H1 (cell line): ENCODE results near the gene SELENOO. TPM values are rescaled to one million over a fixed set of nuclear protein-coding genes. Genes with fewer than 3 reads are reported as not detected.

Source experiments
- CTCF ChIA-PET: fragments of 300-600 bp; sonication (Branson Sonifier 250); formaldehyde crosslinking; loops from one replicate; lab custom pipeline; 2021; ENCODE audit not compliant: partially characterized antibody; lab: Charles Lee
- POLR2A ChIA-PET: fragments of 300-600 bp; sonication (Branson Sonifier 250); formaldehyde crosslinking; loops from one replicate; lab custom pipeline; 2021; ENCODE audit warnings: inconsistent platforms; ENCODE audit not compliant: partially characterized antibody; lab: Charles Lee
- DNase-seq, 2 experiments: peaks; one replicate each; pipeline versions ENCODE4 v3.0.0 to v3.0.0-alpha.2; 2010 to 2022; ENCODE audit warnings: low spot score in 2 of 2, low read depth in 1 of 2, mixed read lengths in 1 of 2
- FAIRE-seq: peaks from 2 replicates; lab custom pipeline; 2011; peaks lifted over from hg19 to GRCh38; lab: Jason Lieb, UNC
- H2AFZ ChIP-seq: 2 replicates; pipeline ENCODE4 v1.8.1; 2012; ENCODE audit warnings: low read length, inconsistent platforms
- H2AK5ac ChIP-seq: 2 replicates; pipeline ENCODE4 v1.6.1; 2013; ENCODE audit warnings: low read depth, low read length
- H2BK120ac ChIP-seq: replicated peaks from 2 replicates; pipeline ENCODE3; 2013; ENCODE audit warnings: low read depth, low read length, inconsistent platforms
- H2BK12ac ChIP-seq: 2 replicates; pipeline ENCODE4 v1.6.1; 2013; ENCODE audit warnings: low read depth, low read length
- H2BK15ac ChIP-seq: 2 replicates; pipeline ENCODE4 v1.6.1; 2013; ENCODE audit warnings: low read length
- H2BK20ac ChIP-seq: 2 replicates; pipeline ENCODE4 v1.6.1; 2013; ENCODE audit warnings: low read length
- H2BK5ac ChIP-seq: 2 replicates; pipeline ENCODE4 v1.6.1; 2013; ENCODE audit warnings: low read depth, low read length
- H3K14ac ChIP-seq: 2 replicates; pipeline ENCODE4 v1.6.1; 2013; ENCODE audit warnings: inconsistent platforms; ENCODE audit not compliant: insufficient read length
- H3K18ac ChIP-seq: 2 replicates; pipeline ENCODE4 v1.6.1; 2013; ENCODE audit warnings: low read length; ENCODE audit errors: extremely low read depth
- H3K23ac ChIP-seq: 2 replicates; pipeline ENCODE4 v1.6.1; 2013; ENCODE audit warnings: inconsistent platforms; ENCODE audit not compliant: insufficient read length
- H3K23me2 ChIP-seq: 2 replicates; pipeline ENCODE4 v1.6.1; 2013; ENCODE audit warnings: low read depth, low read length
- H3K27ac ChIP-seq: 2 replicates; pipeline ENCODE4 v1.6.1; 2011; ENCODE audit warnings: low read depth, low read length, inconsistent platforms
- H3K27me3 ChIP-seq, 4 experiments: replicated peaks in 1 of 4; 1 replicate in 1 of 4; 2 replicates in 3 of 4; pipeline versions ENCODE4 v1.6.1 to v1.8.1; 2011 to 2013; ENCODE audit warnings: low read length in 3 of 4, mild to moderate bottlenecking in 3 of 4, inconsistent platforms in 2 of 4, mixed read lengths in 2 of 4, moderate library complexity in 1 of 4; ENCODE audit not compliant: control insufficient read depth in 3 of 4, insufficient read depth in 3 of 4; ENCODE audit errors: extremely low read depth in 1 of 4
- H3K36me3 ChIP-seq, 4 experiments: 2 replicates each; pipeline versions ENCODE4 v1.6.1 to v1.8.1; 2011 to 2013; ENCODE audit warnings: mild to moderate bottlenecking in 4 of 4, low read length in 3 of 4, moderate library complexity in 2 of 4, control low read depth in 1 of 4, inconsistent platforms in 1 of 4; ENCODE audit not compliant: insufficient read depth in 4 of 4, control insufficient read depth in 2 of 4
- H3K4ac ChIP-seq: replicated peaks from 2 replicates; pipeline ENCODE3; 2013; ENCODE audit warnings: low read length, low read depth, mixed read lengths, inconsistent platforms; ENCODE audit not compliant: insufficient read length
- H3K4me1 ChIP-seq, 4 experiments: replicated peaks in 1 of 4; 1 replicate in 1 of 4; 2 replicates in 3 of 4; pipeline versions ENCODE4 v1.6.1 to v1.8.1; 2011 to 2013; ENCODE audit warnings: low read length in 3 of 4, inconsistent platforms in 2 of 4, mixed read lengths in 1 of 4; ENCODE audit not compliant: insufficient read depth in 4 of 4, control insufficient read depth in 3 of 4
- H3K4me2 ChIP-seq, 2 experiments: 2 replicates each; pipeline versions ENCODE4 v1.6.1 to v1.8.1; 2011 to 2013; ENCODE audit warnings: low read depth in 2 of 2, low read length in 2 of 2, control low read depth in 1 of 2, inconsistent platforms in 1 of 2, mild to moderate bottlenecking in 1 of 2; ENCODE audit not compliant: insufficient read depth in 1 of 2
- H3K4me3 ChIP-seq, 4 experiments: fragments of 200-600, 300-600 bp in 1 of 4; sonication (generic), shearing (Covaris generic), sonication (Bioruptor Twin) in 1 of 4; 2 replicates each; pipeline versions ENCODE4 v1.5.1 to v1.8.1; 2011 to 2016; ENCODE audit warnings: low read length in 4 of 4, low read depth in 3 of 4, control low read depth in 2 of 4, inconsistent platforms in 2 of 4, mild to moderate bottlenecking in 2 of 4, mixed read lengths in 1 of 4, moderate library complexity in 1 of 4; ENCODE audit not compliant: insufficient read depth in 2 of 4; ENCODE audit errors: extremely low read depth in 1 of 4
- H3K56ac ChIP-seq: replicated peaks from 2 replicates; pipeline ENCODE3; 2013; ENCODE audit warnings: low read depth, mild to moderate bottlenecking, mixed read lengths, low read length, inconsistent platforms; ENCODE audit not compliant: insufficient read length
- H3K79me1 ChIP-seq: 2 replicates; pipeline ENCODE4 v1.6.1; 2013; ENCODE audit warnings: low read depth, low read length, control low read depth
- H3K79me2 ChIP-seq, 2 experiments: 2 replicates each; pipeline versions ENCODE4 v1.6.1 to v1.8.1; 2012 to 2013; ENCODE audit warnings: low read length in 2 of 2, mild to moderate bottlenecking in 2 of 2, inconsistent platforms in 1 of 2; ENCODE audit not compliant: insufficient read depth in 2 of 2, control insufficient read depth in 1 of 2
- H3K9ac ChIP-seq, 4 experiments: replicated peaks in 1 of 4; 1 replicate in 1 of 4; 2 replicates in 3 of 4; pipeline versions ENCODE4 v1.6.1 to v1.8.1; 2011 to 2013; ENCODE audit warnings: low read depth in 3 of 4, low read length in 3 of 4, control low read depth in 2 of 4, mild to moderate bottlenecking in 2 of 4, moderate library complexity in 2 of 4, inconsistent platforms in 1 of 4; ENCODE audit errors: extremely low read depth in 1 of 4
- H3K9me3 ChIP-seq, 2 experiments: 2 replicates each; pipeline versions ENCODE4 v1.6.1 to v1.8.1; 2012 to 2013; ENCODE audit warnings: mild to moderate bottlenecking in 2 of 2, moderate library complexity in 2 of 2, control low read depth in 1 of 2, inconsistent platforms in 1 of 2, low read depth in 1 of 2, low read length in 1 of 2, mixed read lengths in 1 of 2; ENCODE audit not compliant: insufficient read depth in 2 of 2
- H4K20me1 ChIP-seq, 2 experiments: replicated peaks in 1 of 2; 2 replicates each; pipeline versions ENCODE3 to v1.8.1; 2011 to 2013; ENCODE audit warnings: inconsistent platforms in 2 of 2, low read length in 2 of 2, mild to moderate bottlenecking in 1 of 2; ENCODE audit not compliant: insufficient read depth in 2 of 2, control insufficient read depth in 1 of 2
- H4K5ac ChIP-seq: 2 replicates; pipeline ENCODE4 v1.6.1; 2013; ENCODE audit warnings: low read length, low read depth, mixed read lengths, inconsistent platforms; ENCODE audit not compliant: insufficient read length
- H4K8ac ChIP-seq: 2 replicates; pipeline ENCODE4 v1.8.0; 2013; ENCODE audit warnings: mild to moderate bottlenecking, moderate library complexity, low read length, inconsistent platforms; ENCODE audit not compliant: insufficient read depth; ENCODE audit errors: extremely low read depth
- H4K91ac ChIP-seq: replicated peaks from 2 replicates; pipeline ENCODE3; 2013; ENCODE audit warnings: low read length, mixed read lengths, inconsistent platforms; ENCODE audit not compliant: insufficient read length
- EP300 ChIP-seq, 2 experiments: IDR thresholded peaks; 1 replicate in 1 of 2; 2 replicates in 1 of 2; pipeline ENCODE4 v1.6.1; 2011 to 2012; ENCODE audit warnings: low read depth in 2 of 2, low read length in 2 of 2, mild to moderate bottlenecking in 2 of 2, borderline replicate concordance in 1 of 2, inconsistent platforms in 1 of 2, moderate library complexity in 1 of 2
- EZH2 ChIP-seq: fragments of 200-600 bp; sonication (generic); IDR thresholded peaks from 2 replicates; pipeline ENCODE4 v1.7.1; 2012; ENCODE audit warnings: low read depth, mild to moderate bottlenecking, moderate library complexity, low read length, inconsistent platforms; ENCODE audit not compliant: severe bottlenecking
- HDAC2 ChIP-seq, 2 experiments: fragments of 300-600 bp in 1 of 2; sonication (generic) in 1 of 2; IDR thresholded peaks; 2 replicates each; pipeline ENCODE4 v1.6.1; 2011 to 2012; ENCODE audit warnings: low read depth in 2 of 2, low read length in 2 of 2, mild to moderate bottlenecking in 2 of 2, moderate library complexity in 2 of 2, borderline replicate concordance in 1 of 2, inconsistent platforms in 1 of 2
- PHF8 ChIP-seq: fragments of 200-600 bp; sonication (generic); conservative IDR thresholded peaks from 2 replicates; pipeline ENCODE4 v1.7.1; 2012; ENCODE audit warnings: low read depth, mild to moderate bottlenecking, inconsistent platforms, low read length, moderate library complexity
- RBBP5 ChIP-seq: IDR thresholded peaks from 2 replicates; pipeline ENCODE4 v1.7.1; 2012; ENCODE audit warnings: low read depth, mild to moderate bottlenecking, inconsistent platforms, low read length, moderate library complexity, borderline replicate concordance
- SIN3A ChIP-seq, 2 experiments: IDR thresholded peaks in 1 of 2; conservative IDR thresholded peaks in 1 of 2; 2 replicates each; pipeline ENCODE4 v1.6.1; 2011 to 2012; ENCODE audit warnings: low read length in 2 of 2, improper control_type of control experiment in 1 of 2, low read depth in 1 of 2, mild to moderate bottlenecking in 1 of 2
- SRF ChIP-seq: IDR thresholded peaks from 2 replicates; pipeline ENCODE4 v1.6.1; 2011; ENCODE audit warnings: mild to moderate bottlenecking, low read depth, low read length, moderate library complexity
- TCF12 ChIP-seq: IDR thresholded peaks from 2 replicates; pipeline ENCODE4 v1.6.1; 2011; ENCODE audit warnings: low read depth, mild to moderate bottlenecking, low read length
- WGBS, 2 experiments: shearing (Covaris generic) in 1 of 2; methylation state at CpG; one replicate each; pipeline versions ENCODE4 v1.1.6 to v1.1.7; 2013 to 2015; ENCODE audit warnings: low lambda C conversion rate in 2 of 2, mixed read lengths in 2 of 2, inconsistent platforms in 1 of 2, low coverage in 1 of 2, missing lambda C conversion rate in 1 of 2; ENCODE audit not compliant: insufficient replicate concordance in 2 of 2, insufficient coverage in 1 of 2, insufficient read length in 1 of 2; ENCODE audit errors: extremely low coverage in 1 of 2, missing lambda C conversion rate in 1 of 2; 5-methylcytosine and 5-hydroxymethylcytosine counted together
- polyA plus RNA-seq, 7 experiments: library from polyadenylated mRNA; depleted of rRNA in 3 of 7; stranded (reverse) in 5 of 7; unstranded in 2 of 7; fragments of >200 nt in 5 of 7; fragments of 200-250 nt in 2 of 7; gene quantifications; 1 replicate in 5 of 7; 2 replicates in 1 of 7; 4 replicates in 1 of 7; pipeline versions ENCODE4 v1.2.1 to v1.2.3, GENCODE V29; 2011 to 2013; ENCODE audit warnings: missing spikeins in 2 of 7, mixed read lengths in 2 of 7
- total RNA-seq: library from RNA; stranded (reverse); fragmentation: NEBNext Ultra II Directional; extraction: Animal tissue kit (Norgen Biotek cat#: 25700); gene quantifications from 2 replicates; pipeline ENCODE4 v1.2.1, GENCODE V29; 2021
- TF ChIP-seq, protein P1 (sequence below): IDR thresholded peaks from 2 replicates; pipeline ENCODE4 v1.6.1; 2011; ENCODE audit warnings: low read length, improper control_type of control experiment

SELENOO gene
- total and polyA plus RNA-seq, 2 of the 8 experiments (the other 6 are each of a cell fraction or from before 2014, with no cell fraction given), result 18.6 to 25.1 TPM

DNA sequence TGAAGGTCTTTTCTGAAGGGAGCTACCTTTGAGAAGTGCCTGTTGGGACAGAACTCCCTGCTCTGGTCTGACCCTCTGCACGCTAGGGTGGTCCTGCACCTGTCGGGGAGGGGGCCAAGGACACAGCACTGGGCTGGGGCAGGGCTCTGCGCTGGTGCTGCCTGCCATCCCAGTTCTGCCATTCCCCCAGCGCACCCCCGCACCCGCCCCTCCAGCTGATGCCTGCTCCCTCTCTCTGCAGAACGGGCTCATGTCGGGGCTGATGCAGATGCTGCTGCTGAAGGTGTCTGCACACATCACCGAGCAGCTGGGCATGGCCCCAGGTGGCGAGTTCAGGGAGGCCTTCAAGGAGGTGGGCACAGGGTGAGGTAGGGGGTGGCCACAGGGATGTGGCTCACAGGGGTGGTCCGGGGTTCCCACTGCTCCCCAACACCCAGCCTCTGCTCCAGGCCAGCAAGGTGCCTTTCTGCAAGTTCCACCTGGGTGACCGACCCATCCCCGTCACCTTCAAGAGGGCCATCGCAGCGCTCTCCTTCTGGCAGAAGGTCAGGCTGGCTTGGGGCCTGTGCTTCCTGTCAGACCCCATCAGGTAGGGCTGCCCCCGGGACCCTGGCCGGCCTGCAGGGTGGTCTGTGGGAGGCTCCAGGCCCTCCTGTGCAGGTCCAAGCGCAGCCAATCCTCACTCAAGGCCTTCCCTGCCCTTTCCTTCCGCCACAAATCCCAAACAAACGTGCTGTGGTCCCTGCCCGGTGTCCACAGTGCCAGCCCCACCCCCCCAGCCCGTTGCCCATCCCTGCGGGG is 3.6 kb upstream of the SELENOO start:
- Histone ChIP-seq H2BK5ac (no peak overlapping the region), H3K4ac (no peak overlapping the region), H2BK15ac (no peak overlapping the region), H3K4me1 (peaks cover 0 to 6% (median 4%) of the 10 kb centered on the region in 4 experiments; a peak in 6 of 7 replicates), H3K23me2 (peaks cover 13% of the 10 kb centered on the region; the same call in 1 of the 2 replicates), H3K79me1 (no peaks in the 10 kb centered on the region; the same call in 1 of the 2 replicates), H3K27ac (no peak overlapping the region), H2AK5ac (no peak overlapping the region), H2BK12ac (no peak overlapping the region), H3K9ac (no peak overlapping the region), H2BK120ac (no peak overlapping the region), H3K18ac (no peak overlapping the region), H4K91ac (no peak overlapping the region), H4K8ac (no peak overlapping the region), H4K5ac (no peak overlapping the region), H3K4me3 (no peak overlapping the region), H3K56ac (no peak overlapping the region), H3K4me2 (no peak overlapping the region), H2BK20ac (no peak overlapping the region), H3K79me2 (peaks cover 0 to 12% of the 10 kb centered on the region in 2 experiments; a peak in 1 of 4 replicates), H3K14ac (no peak overlapping the region), H3K9me3 (no peaks in the 10 kb centered on the region), H3K23ac (no peak overlapping the region), H3K27me3 (no peaks in the 10 kb centered on the region), H4K20me1 (peaks cover under 1 to 17% of the 10 kb centered on the region in 2 experiments), H3K36me3 (peaks cover 6 to 37% (median 10%) of the 10 kb centered on the region in 4 experiments; a peak in 5 of 8 replicates), H2AFZ (no peak overlapping the region)
- CTCF ChIA-PET, result no interaction called here
- POLR2A ChIA-PET, result interaction anchor here (0.5 to 0.6 kb wide), 2 partner anchors 41 to 98 kb away, joined by 3 to 4 read pairs; no protein-coding TSS in a partner anchor
- DNase-seq (no peak), FAIRE-seq (no peak)
- 97% methylated on average over 17 of the region's 23 CpGs; no CpG with 5 or more reads in 1 of the 2 experiments for WGBS, 2 experiments
- TF ChIP-seq EZH2, result no peak
- no peak for TF ChIP-seq PHF8
- TF ChIP-seq TCF12, result no peak
- TF ChIP-seq SIN3A (conservative IDR thresholded peaks at IDR 0.05 in 1 of 2, IDR thresholded peaks at IDR 0.05 in 1 of 2; ENCODE audit: low read depth in 1 of 2, low read length in 2 of 2), result no peak
- TF ChIP-seq, protein P1, sequence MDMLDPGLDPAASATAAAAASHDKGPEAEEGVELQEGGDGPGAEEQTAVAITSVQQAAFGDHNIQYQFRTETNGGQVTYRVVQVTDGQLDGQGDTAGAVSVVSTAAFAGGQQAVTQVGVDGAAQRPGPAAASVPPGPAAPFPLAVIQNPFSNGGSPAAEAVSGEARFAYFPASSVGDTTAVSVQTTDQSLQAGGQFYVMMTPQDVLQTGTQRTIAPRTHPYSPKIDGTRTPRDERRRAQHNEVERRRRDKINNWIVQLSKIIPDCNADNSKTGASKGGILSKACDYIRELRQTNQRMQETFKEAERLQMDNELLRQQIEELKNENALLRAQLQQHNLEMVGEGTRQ, result no peak
- TF ChIP-seq HDAC2 (IDR thresholded peaks at IDR 0.05; ENCODE audit: borderline replicate concordance in 1 of 2, low read depth in 2 of 2, low read length in 2 of 2), result no peak
- no peak for TF ChIP-seq EP300 (IDR thresholded peaks at IDR 0.05; ENCODE audit: borderline replicate concordance in 1 of 2, low read depth in 2 of 2, low read length in 2 of 2)
- no peak for TF ChIP-seq SRF
- no peak for TF ChIP-seq RBBP5
